Hepatocyte (in vitro differentiated cells): ENCODE data around the gene CDH4. TPM values are rescaled to one million over a fixed set of nuclear protein-coding genes. Genes with fewer than 3 reads are reported as not detected.
"Not testable (repeated sequence)": the region's sequence is repeated elsewhere in the genome, so short reads cannot be mapped to it uniquely, and the experiment has no call there.

Experiments
- DNase-seq: peaks from one replicate; pipeline ENCODE4 v3.0.0-alpha.2; 2016; ENCODE audit warnings: low spot score
- H2AFZ ChIP-seq: fragments of 200-600 bp; sonication (generic); 2 replicates; pipeline ENCODE4 v1.6.0; 2016; ENCODE audit warnings: antibody characterized with exemption, mild to moderate bottlenecking
- H3K27ac ChIP-seq: fragments of 200-600 bp; sonication (generic); 2 replicates; pipeline ENCODE4 v1.5.1; 2016; ENCODE audit warnings: mild to moderate bottlenecking
- H3K27me3 ChIP-seq: fragments of 200-600 bp; sonication (generic); 2 replicates; pipeline ENCODE4 v1.6.1; 2016
- H3K36me3 ChIP-seq: fragments of 200-600 bp; sonication (generic); replicated peaks from 2 replicates; pipeline ENCODE4 v1.5.1; 2016; ENCODE audit warnings: low read depth; ENCODE audit not compliant: insufficient read depth
- H3K4me1 ChIP-seq: fragments of 200-600 bp; sonication (generic); 2 replicates; pipeline ENCODE4 v1.5.1; 2016; ENCODE audit warnings: mild to moderate bottlenecking, moderate library complexity; ENCODE audit not compliant: insufficient read depth
- H3K4me2 ChIP-seq: fragments of 200-600 bp; sonication (generic); 2 replicates; pipeline ENCODE4 v1.6.0; 2016
- H3K4me3 ChIP-seq: fragments of 200-600 bp; sonication (generic); 2 replicates; pipeline ENCODE4 v1.5.1; 2016; ENCODE audit warnings: mild to moderate bottlenecking
- H3K79me2 ChIP-seq: fragments of 200-600 bp; sonication (generic); 2 replicates; pipeline ENCODE4 v1.6.0; 2017; ENCODE audit warnings: mild to moderate bottlenecking
- H3K9me2 ChIP-seq: fragments of 200-600 bp; sonication (generic); replicated peaks from 2 replicates; pipeline ENCODE4 v1.6.0; 2017; ENCODE audit warnings: mild to moderate bottlenecking; ENCODE audit not compliant: insufficient read depth
- H3K9me3 ChIP-seq: fragments of 200-600 bp; sonication (generic); 2 replicates; pipeline ENCODE4 v1.5.1; 2016; ENCODE audit warnings: low read depth, mild to moderate bottlenecking
- H4K20me1 ChIP-seq: fragments of 200-600 bp; sonication (generic); 2 replicates; pipeline ENCODE4 v1.6.0; 2016; ENCODE audit warnings: mild to moderate bottlenecking; ENCODE audit not compliant: insufficient read depth, poor library complexity, severe bottlenecking
- CTCF ChIP-seq: fragments of 200-600 bp; sonication (generic); IDR thresholded peaks from 2 replicates; pipeline ENCODE4 v1.5.1; 2016; ENCODE audit warnings: antibody characterized with exemption, mild to moderate bottlenecking; ENCODE audit not compliant: poor library complexity
- EZH2 ChIP-seq: fragments of 200-600 bp; sonication (generic); IDR thresholded peaks from 2 replicates; pipeline ENCODE4 v1.6.1; 2016; ENCODE audit warnings: antibody characterized with exemption, mild to moderate bottlenecking, borderline replicate concordance
- EZH2phosphoT487 ChIP-seq: fragments of 200-600 bp; sonication (generic); IDR thresholded peaks from one replicate; pipeline ENCODE4 v1.6.1; 2018; ENCODE audit warnings: antibody characterized with exemption, mild to moderate bottlenecking, low read depth, moderate library complexity; ENCODE audit not compliant: unreplicated experiment, severe bottlenecking
- WGBS: methylation state at CpG from one replicate; pipeline ENCODE4 v1.1.6; 2016; ENCODE audit warnings: low lambda C conversion rate; ENCODE audit errors: missing lambda C conversion rate; 5-methylcytosine and 5-hydroxymethylcytosine counted together
- polyA plus RNA-seq: library from polyadenylated mRNA; unstranded; fragments of >200 nt; fragmentation: Nextera tagmentation; extraction: Ambion mirVana; gene quantifications from 2 replicates; pipeline ENCODE4 v1.2.1, GENCODE V29; 2016
- total RNA-seq: library from RNA; depleted of rRNA; stranded (reverse); fragments of >200 nt; gene quantifications from 2 replicates; pipeline ENCODE4 v1.2.3, GENCODE V29; 2014

CDH4 gene
- total and polyA plus RNA-seq, 2 experiments from 2014 or later, result 0.53 to 0.73 TPM

GRCh38 chr20:61970357-61970756 lies 718.3 kb downstream of the CDH4 start:
- no peak overlapping the region for H3K4me2 ChIP-seq
- no peak overlapping the region for H3K4me3 ChIP-seq
- 97% methylated on average over 14 of the region's 14 CpGs for WGBS
- no peaks in the 10 kb centered on the region for H3K36me3 ChIP-seq
- no peaks in the 10 kb centered on the region for H4K20me1 ChIP-seq
- no peak overlapping the region for H3K27ac ChIP-seq
- no peaks in the 10 kb centered on the region for H3K79me2 ChIP-seq
- H3K4me1 ChIP-seq, result no peaks in the 10 kb centered on the region
- TF ChIP-seq EZH2 (no peak), CTCF (no peak), EZH2phosphoT487 (no peak)
- H3K9me2 ChIP-seq, result no peaks in the 10 kb centered on the region
- no peak overlapping the region for H2AFZ ChIP-seq
- H3K9me3 ChIP-seq, result no peaks in the 10 kb centered on the region
- no peak for DNase-seq
- H3K27me3 ChIP-seq, result no peaks in the 10 kb centered on the region

GRCh38 chr20:61971595-61971994 lies 719.5 kb downstream of the CDH4 start:
- H3K4me2 ChIP-seq, H3K9me3 ChIP-seq, H2AFZ ChIP-seq, H3K79me2 ChIP-seq, H4K20me1 ChIP-seq, H3K9me2 ChIP-seq, H3K27me3 ChIP-seq, H3K4me3 ChIP-seq, H3K27ac ChIP-seq, H3K4me1 ChIP-seq, H3K36me3 ChIP-seq, DNase-seq: not testable (repeated sequence)
- WGBS, result 98% methylated on average over 13 of the region's 13 CpGs

- 96% methylated on average over 27 of the region's 27 CpGs for WGBS
- DNase-seq, result no peak
Observed at GRCh38 chr20:61972636-61973508, 720.8 kb downstream of the CDH4 start.

More at GRCh38 chr20:61972636-61973508, 720.8 kb downstream of the CDH4 start:
- no peak for TF ChIP-seq EZH2
- no peak for TF ChIP-seq EZH2phosphoT487
- TF ChIP-seq CTCF, result no peak
- Histone ChIP-seq H3K9me2 (no peaks in the 10 kb centered on the region), H3K4me2 (no peak overlapping the region), H3K4me1 (no peaks in the 10 kb centered on the region), H3K36me3 (no peaks in the 10 kb centered on the region), H3K27me3 (no peaks in the 10 kb centered on the region), H3K9me3 (no peaks in the 10 kb centered on the region), H3K79me2 (no peaks in the 10 kb centered on the region), H2AFZ (no peak overlapping the region), H3K4me3 (no peak overlapping the region), H4K20me1 (no peaks in the 10 kb centered on the region), H3K27ac (no peak overlapping the region)
